Neuronal stem cell (in vitro differentiated cells): ENCODE data around the gene LPIN3.
A peak's percentile ranks its signal among the peaks of the same experiment; 100 is the strongest.

Experiments
- DNase-seq: peaks from one replicate; pipeline ENCODE4 v3.0.0-alpha.2; 2013; ENCODE audit warnings: low spot score
- H2AFZ ChIP-seq: one replicate; pipeline ENCODE4 v1.6.1; 2013; ENCODE audit warnings: mild to moderate bottlenecking, low read length, inconsistent platforms
- H2AK5ac ChIP-seq: 2 replicates; pipeline ENCODE4 v1.6.1; 2013; ENCODE audit warnings: low read depth, mild to moderate bottlenecking, inconsistent platforms, low read length, moderate library complexity, mixed read lengths
- H2BK120ac ChIP-seq: 2 replicates; pipeline ENCODE4 v1.6.1; 2013; ENCODE audit warnings: low read depth, mild to moderate bottlenecking, inconsistent platforms, low read length, moderate library complexity, mixed read lengths
- H2BK12ac ChIP-seq: one replicate; pipeline ENCODE4 v1.6.1; 2013; ENCODE audit warnings: low read length, inconsistent platforms
- H2BK15ac ChIP-seq: 2 replicates; pipeline ENCODE4 v1.6.1; 2013; ENCODE audit warnings: mild to moderate bottlenecking, low read length, inconsistent platforms, mixed read lengths
- H2BK5ac ChIP-seq: one replicate; pipeline ENCODE4 v1.6.1; 2013; ENCODE audit warnings: inconsistent platforms, mild to moderate bottlenecking, low read length, moderate library complexity
- H3K14ac ChIP-seq: one replicate; pipeline ENCODE4 v1.6.1; 2013; ENCODE audit warnings: low read length, inconsistent platforms
- H3K18ac ChIP-seq: 2 replicates; pipeline ENCODE4 v1.6.1; 2013; ENCODE audit warnings: low read length, inconsistent platforms
- H3K23ac ChIP-seq: 2 replicates; pipeline ENCODE4 v1.6.1; 2013; ENCODE audit warnings: low read depth, mild to moderate bottlenecking, mixed read lengths, low read length, inconsistent platforms; ENCODE audit not compliant: poor library complexity
- H3K27ac ChIP-seq: replicated peaks from 3 replicates; pipeline ENCODE4 v1.5.1; 2013; ENCODE audit warnings: low read length, inconsistent platforms
- H3K27me3 ChIP-seq, 3 experiments: 2 replicates each; pipeline ENCODE4 v1.6.1; 2013; ENCODE audit warnings: low read length in 3 of 3, mild to moderate bottlenecking in 2 of 3, inconsistent platforms in 1 of 3, low read depth in 1 of 3, mixed read lengths in 1 of 3, moderate library complexity in 1 of 3; ENCODE audit not compliant: control insufficient read depth in 3 of 3, insufficient read depth in 3 of 3
- H3K36me3 ChIP-seq, 2 donors: replicated peaks in 1 of 2; 2 replicates each; pipeline ENCODE4 v1.6.1; 2013; ENCODE audit warnings: low read length in 2 of 2; ENCODE audit not compliant: control insufficient read depth in 2 of 2, insufficient read depth in 2 of 2
- H3K4ac ChIP-seq: 2 replicates; pipeline ENCODE4 v1.6.1; 2013; ENCODE audit warnings: inconsistent platforms, mild to moderate bottlenecking, low read length, moderate library complexity
- H3K4me1 ChIP-seq, 2 donors: 1 replicate in 1 of 2; 2 replicates in 1 of 2; pipeline ENCODE4 v1.6.1; 2013; ENCODE audit warnings: low read length in 2 of 2, low read depth in 1 of 2; ENCODE audit not compliant: control insufficient read depth in 2 of 2, insufficient read depth in 1 of 2
- H3K4me2 ChIP-seq: one replicate; pipeline ENCODE4 v1.6.1; 2013; ENCODE audit warnings: mild to moderate bottlenecking, low read length, inconsistent platforms; ENCODE audit not compliant: insufficient read depth, poor library complexity, severe bottlenecking
- H3K4me3 ChIP-seq, 2 donors: 2 replicates each; pipeline ENCODE4 v1.5.1; 2013; ENCODE audit warnings: low read length in 2 of 2, mild to moderate bottlenecking in 2 of 2, inconsistent platforms in 1 of 2, moderate library complexity in 1 of 2
- H3K79me1 ChIP-seq: one replicate; pipeline ENCODE4 v1.6.1; 2013; ENCODE audit warnings: low read depth, mild to moderate bottlenecking, inconsistent platforms, low read length, moderate library complexity
- H3K9ac ChIP-seq: one replicate; pipeline ENCODE4 v1.6.1; 2013; ENCODE audit warnings: mild to moderate bottlenecking, low read depth, low read length, inconsistent platforms; ENCODE audit not compliant: poor library complexity
- H3K9me3 ChIP-seq, 2 donors: replicated peaks in 1 of 2; 2 replicates each; pipeline versions ENCODE3 to v1.6.1; 2013; ENCODE audit warnings: low read length in 2 of 2, mild to moderate bottlenecking in 2 of 2, inconsistent platforms in 1 of 2, low read depth in 1 of 2, mixed read lengths in 1 of 2, moderate library complexity in 1 of 2; ENCODE audit not compliant: control insufficient read depth in 2 of 2, insufficient read depth in 1 of 2
- H4K8ac ChIP-seq: one replicate; pipeline ENCODE4 v1.6.1; 2013; ENCODE audit warnings: low read depth, mild to moderate bottlenecking, inconsistent platforms, low read length, moderate library complexity
- H4K91ac ChIP-seq: one replicate; pipeline ENCODE4 v1.6.1; 2013; ENCODE audit warnings: low read length, low read depth, mild to moderate bottlenecking, inconsistent platforms; ENCODE audit not compliant: poor library complexity
- WGBS, 2 donors: extraction: QIAGEN DNeasy Blood & Tissue Kit; methylation state at CpG; one replicate each; pipeline ENCODE4 v1.1.7; 2013; ENCODE audit warnings: missing lambda C conversion rate in 2 of 2, mixed read lengths in 1 of 2; ENCODE audit not compliant: insufficient read length in 2 of 2, insufficient replicate concordance in 1 of 2; ENCODE audit errors: extremely low coverage in 2 of 2; 5-methylcytosine and 5-hydroxymethylcytosine counted together

LPIN3 gene

DNA sequence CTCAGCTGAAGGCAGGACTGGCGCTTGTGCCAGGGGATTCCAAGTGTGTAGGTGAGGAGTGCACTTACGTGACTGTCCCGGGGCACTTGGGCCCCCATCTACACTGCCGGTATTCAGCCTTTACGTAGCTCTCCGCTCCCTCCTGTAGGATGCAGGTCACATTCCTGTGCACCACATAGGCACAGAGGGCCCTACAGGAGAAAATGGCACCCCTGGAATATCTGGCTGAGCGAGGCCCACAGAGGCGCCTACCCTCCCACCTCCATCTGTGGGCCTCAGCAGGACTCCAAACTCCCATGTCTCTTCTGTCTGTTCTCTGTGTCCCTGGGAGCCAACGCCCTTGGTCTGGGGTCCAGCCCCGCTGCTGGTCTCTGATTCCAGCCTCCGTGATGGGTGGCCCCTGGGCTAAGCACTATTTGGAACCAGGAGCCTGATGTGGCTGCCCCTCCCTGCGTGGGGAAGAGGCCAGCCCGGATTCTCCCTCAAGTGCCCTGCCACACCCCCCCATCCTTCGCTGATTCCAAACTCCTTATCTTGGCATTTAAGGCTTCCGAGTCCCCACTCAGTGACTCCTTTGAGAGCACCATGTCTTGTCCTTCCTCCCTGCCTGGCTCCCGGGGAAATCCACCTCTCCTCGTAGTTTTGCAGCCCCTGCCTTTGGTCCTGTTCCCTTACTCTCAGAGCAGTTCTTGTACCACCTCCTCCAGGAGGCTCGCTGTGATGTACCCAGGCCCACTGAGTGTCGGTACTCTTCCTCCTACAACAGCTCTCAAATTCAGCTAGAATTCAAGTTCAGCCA lies 24.5 kb downstream of the LPIN3 start:
- Histone ChIP-seq H4K91ac (no peak overlapping the region), H2BK5ac (peak overlapping the region; percentile 77), H3K4me2 (peak overlapping the region; percentile 91), H3K4me1 (peaks cover 0 to 2% of the 10 kb centered on the region in 2 donors), H3K79me1 (peaks cover 3% of the 10 kb centered on the region), H3K9me3 (peaks cover 0 to 2% of the 10 kb centered on the region in 2 donors), H3K27me3 (peaks cover 6 to 43% (median 40%) of the 10 kb centered on the region in 3 experiments), H3K23ac (no peak overlapping the region), H3K9ac (no peak overlapping the region), H2AFZ (peak overlapping the region; percentile 97), H2AK5ac (peak overlapping the region; percentile 31), H2BK120ac (no peak overlapping the region), H3K36me3 (peaks cover 4 to 5% of the 10 kb centered on the region in 2 donors), H3K27ac (no peak overlapping the region), H4K8ac (no peak overlapping the region), H2BK12ac (no peak overlapping the region), H3K4me3 (peak overlapping the region in 1 of 2 donors; percentile 42), H3K14ac (no peak overlapping the region), H3K18ac (peak overlapping the region; percentile 96), H3K4ac (no peak overlapping the region), H2BK15ac (no peak overlapping the region)
- no CpG with 5 or more reads among the region's 19 CpGs for WGBS, 2 donors
- DNase-seq, result no peak

DNA sequence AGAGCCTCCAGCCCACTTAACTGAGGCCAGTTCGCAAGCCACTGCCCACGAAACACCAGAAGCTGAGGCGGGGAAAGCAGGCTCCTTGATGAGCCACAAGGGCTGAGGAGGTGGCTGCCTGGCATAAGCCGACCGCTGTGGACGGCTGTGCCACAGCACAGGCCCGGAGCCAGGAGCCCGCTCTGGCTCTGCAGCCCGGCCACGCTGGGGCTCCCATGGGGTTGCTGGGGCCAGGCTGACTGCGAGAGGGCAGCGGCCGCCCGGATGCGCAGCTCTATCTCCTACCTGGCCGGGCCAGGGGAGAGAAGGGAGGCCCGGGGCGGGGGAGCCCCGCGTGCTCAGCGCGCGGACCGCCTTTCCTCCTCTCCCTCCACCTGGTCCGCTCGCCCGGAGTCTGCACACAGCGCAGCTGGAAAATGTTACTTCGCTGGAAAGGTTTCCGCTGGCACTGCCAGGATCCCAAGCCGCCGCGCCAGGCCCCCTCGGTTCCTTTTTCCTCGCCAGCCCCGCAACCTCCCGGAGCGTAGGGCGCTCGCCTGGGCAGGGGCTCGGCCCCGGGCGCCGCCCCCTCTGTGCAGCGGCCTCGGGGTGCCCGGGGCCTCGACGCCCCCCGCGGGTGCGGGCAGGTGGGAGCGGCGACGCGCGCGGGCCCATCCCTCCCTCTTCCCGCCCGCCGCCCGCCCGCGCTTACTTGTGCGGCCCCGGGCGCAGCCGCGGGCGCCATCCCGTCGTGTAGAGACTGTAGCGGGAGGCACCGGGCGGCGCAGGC lies 25.3 kb downstream of the LPIN3 start:
- peak overlapping the region; percentile 28 for H2BK15ac ChIP-seq
- H3K4me3 ChIP-seq, result peak overlapping the region; percentile 42 to 84
- no peak overlapping the region for H2BK5ac ChIP-seq
- peak overlapping the region; percentile 72 for H3K14ac ChIP-seq
- H2BK120ac ChIP-seq, result peak overlapping the region; percentile 27
- peak overlapping the region; percentile 1 for H2AK5ac ChIP-seq
- peaks cover 3 to 4% of the 10 kb centered on the region in 2 donors for H3K36me3 ChIP-seq
- peaks cover 0 to 2% of the 10 kb centered on the region in 2 donors for H3K4me1 ChIP-seq
- H2AFZ ChIP-seq, result peak overlapping the region; percentile 97
- no peak overlapping the region for H4K91ac ChIP-seq
- H3K27ac ChIP-seq, result no peak overlapping the region
- peak overlapping the region; percentile 91 for H3K4me2 ChIP-seq
- no peak for DNase-seq
- H3K9ac ChIP-seq, result no peak overlapping the region
- peaks cover 0 to 4% of the 10 kb centered on the region in 2 donors for H3K9me3 ChIP-seq
- no peak overlapping the region for H4K8ac ChIP-seq
- H3K27me3 ChIP-seq, result peaks cover 6 to 43% (median 41%) of the 10 kb centered on the region in 3 experiments
- H3K23ac ChIP-seq, result no peak overlapping the region
- no peak overlapping the region for H2BK12ac ChIP-seq
- no peak overlapping the region for H3K4ac ChIP-seq
- H3K18ac ChIP-seq, result peak overlapping the region; percentile 96
- no CpG with 5 or more reads among the region's 76 CpGs for WGBS, 2 donors
- H3K79me1 ChIP-seq, result peaks cover 3% of the 10 kb centered on the region

DNA sequence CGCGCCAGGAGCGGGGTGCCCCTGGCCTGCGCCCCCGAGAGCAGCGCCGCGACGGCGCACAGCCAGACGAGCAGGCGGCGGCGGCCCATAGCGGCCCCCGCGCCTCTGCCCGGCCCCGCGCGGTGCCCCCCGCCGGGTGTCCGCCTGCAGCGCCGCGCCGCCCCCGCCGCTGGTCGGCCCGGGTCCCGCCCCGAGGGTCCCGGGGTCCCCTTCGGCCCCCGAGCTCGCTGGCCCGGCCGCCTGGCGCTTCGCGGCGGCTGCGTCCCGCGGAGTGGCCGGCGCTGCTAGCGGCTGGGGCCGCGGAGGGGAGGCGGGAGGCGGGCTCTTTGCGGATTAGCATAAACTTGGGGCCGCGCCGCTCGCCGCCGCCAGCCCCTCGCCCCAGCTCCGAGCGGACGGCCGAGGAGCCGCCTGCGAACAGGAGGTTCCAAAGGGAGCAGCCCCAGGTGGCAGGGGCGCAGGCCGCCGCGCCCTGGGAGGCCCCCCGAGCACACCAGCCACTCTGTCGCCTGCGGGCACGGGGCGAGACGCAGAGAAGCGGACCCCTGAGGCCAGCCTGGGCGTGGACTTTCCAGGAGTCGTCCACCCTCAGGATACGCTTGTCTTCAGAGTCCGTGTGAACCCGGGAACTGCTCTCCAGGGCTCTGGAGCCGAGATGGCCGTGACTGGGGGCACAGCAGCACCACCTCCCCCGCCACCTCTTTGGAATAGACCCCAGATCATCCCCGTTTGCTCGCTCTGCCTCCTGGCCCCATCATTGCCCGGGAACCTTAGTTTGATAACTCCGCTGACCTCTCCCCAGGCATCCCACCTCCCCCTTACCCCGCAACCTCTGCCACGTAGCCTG lies 26.1 kb downstream of the LPIN3 start, which contains the start of gene EMILIN3:
Gene EMILIN3, minus strand, starts transcription at position 273 of the 847 bp plus-strand sequence. Its CDS starts 184 bp downstream, at position 89.
- no peak within 1 kb of the TSS for H4K8ac ChIP-seq
- H3K27ac ChIP-seq, result no peak within 1 kb of the TSS
- peak within 1 kb of the TSS; percentile 27 for H2BK120ac ChIP-seq
- peaks cover 3 to 7% of the 10 kb centered on the region in 2 donors for H3K9me3 ChIP-seq
- peaks cover 0 to 2% of the 10 kb centered on the region in 2 donors for H3K4me1 ChIP-seq
- no peak within 1 kb of the TSS for H2BK5ac ChIP-seq
- H3K79me1 ChIP-seq, result peaks cover 3% of the 10 kb centered on the region
- H4K91ac ChIP-seq, result no peak within 1 kb of the TSS
- DNase-seq, result peak; percentile 62
- peak within 1 kb of the TSS; percentile 1 for H2AK5ac ChIP-seq
- no peak within 1 kb of the TSS for H2BK12ac ChIP-seq
- peak within 1 kb of the TSS; percentile 42 to 84 for H3K4me3 ChIP-seq
- H3K4me2 ChIP-seq, result peak within 1 kb of the TSS; percentile 91
- peak within 1 kb of the TSS; percentile 94 for H3K9ac ChIP-seq
- WGBS, 2 donors, result no CpG with 5 or more reads among the region's 93 CpGs
- no peak within 1 kb of the TSS for H3K23ac ChIP-seq
- H3K27me3 ChIP-seq, result peaks cover 6 to 47% (median 43%) of the 10 kb centered on the region in 3 experiments
- no peak within 1 kb of the TSS for H3K4ac ChIP-seq
- H3K14ac ChIP-seq, result peak within 1 kb of the TSS; percentile 72
- H2AFZ ChIP-seq, result peak within 1 kb of the TSS; percentile 97
- H3K18ac ChIP-seq, result peak within 1 kb of the TSS; percentile 96
- H3K36me3 ChIP-seq, result peaks cover 0 to 2% of the 10 kb centered on the region in 2 donors
- H2BK15ac ChIP-seq, result peak within 1 kb of the TSS; percentile 84
